Ovary (tissue), 3 donors: ENCODE data around the gene BLTP2.

Experiments used
- CTCF ChIP-seq, 3 donors: fragments of 450-650 bp in 2 of 3; fragments of 200-600 bp in 1 of 3; IDR thresholded peaks; one replicate each; pipeline versions ENCODE4 v1.5.1 to v1.8.0; 2016 to 2022; ENCODE audit warnings: antibody characterized with exemption in 3 of 3, mild to moderate bottlenecking in 1 of 3
- EP300 ChIP-seq: sonication (generic); formaldehyde crosslinking; IDR thresholded peaks from one replicate; pipeline ENCODE4 v1.6.1; 2017; ENCODE audit warnings: antibody characterized with exemption
- POLR2A ChIP-seq: fragments of 450-650 bp; IDR thresholded peaks from one replicate; pipeline ENCODE4 v1.6.1; 2017; ENCODE audit warnings: antibody characterized with exemption, mild to moderate bottlenecking, moderate library complexity
- donor health status: DM: no; HTN: no; CAD: no.

DNA sequence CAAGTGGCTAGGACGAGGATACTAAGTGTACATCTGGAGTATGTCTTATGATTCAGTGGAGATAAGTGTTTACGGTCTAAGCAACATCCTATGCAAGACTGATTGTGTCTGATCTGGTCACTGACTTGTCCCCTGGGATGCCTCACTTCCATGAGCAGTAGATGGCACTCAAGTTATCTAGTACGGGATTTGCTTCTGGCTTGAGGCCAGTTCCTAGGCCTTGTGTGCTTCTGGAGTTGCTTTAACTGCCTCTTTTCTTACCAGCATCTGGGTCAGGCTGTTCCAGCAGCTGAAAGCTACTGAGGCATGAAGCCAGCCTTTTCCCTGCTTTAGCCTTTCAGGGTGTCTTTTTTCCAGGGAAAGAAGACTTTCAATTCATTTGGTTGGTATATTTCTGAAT, 40.0 kb upstream of the BLTP2 start:
- no peak for TF ChIP-seq CTCF (IDR thresholded peaks at IDR 0.05)
- no peak for TF ChIP-seq POLR2A
- no peak for TF ChIP-seq EP300
